Measurements from ENCODE around the gene KMT2C.
"Not testable (repeated sequence)": the region's sequence is repeated elsewhere in the genome, so short reads cannot be mapped to it uniquely, and the experiment has no call there.

KMT2C gene

DNA sequence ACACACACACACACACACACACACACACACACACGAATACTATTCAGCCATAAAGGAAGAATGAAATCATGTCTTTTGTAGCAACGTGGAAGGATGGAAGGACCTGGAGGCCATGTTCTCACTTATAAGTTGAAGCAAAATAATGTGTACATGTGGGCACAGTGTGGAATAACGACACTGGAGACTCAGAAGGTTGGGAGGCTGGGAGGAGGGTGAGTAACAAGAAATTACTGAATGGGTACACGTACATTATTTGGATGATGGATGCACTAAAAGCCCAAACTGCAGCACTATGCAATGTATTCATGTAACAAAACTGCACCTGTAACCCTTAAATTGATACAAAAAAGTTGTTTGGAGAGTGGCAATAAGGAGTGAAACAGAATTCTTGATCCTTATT is 32.1 kb downstream of the KMT2C start:
- in situ Hi-C loops (cut with HindIII; ENCODE audit: low sequenced_read_pairs), result no loop called here

DNA sequence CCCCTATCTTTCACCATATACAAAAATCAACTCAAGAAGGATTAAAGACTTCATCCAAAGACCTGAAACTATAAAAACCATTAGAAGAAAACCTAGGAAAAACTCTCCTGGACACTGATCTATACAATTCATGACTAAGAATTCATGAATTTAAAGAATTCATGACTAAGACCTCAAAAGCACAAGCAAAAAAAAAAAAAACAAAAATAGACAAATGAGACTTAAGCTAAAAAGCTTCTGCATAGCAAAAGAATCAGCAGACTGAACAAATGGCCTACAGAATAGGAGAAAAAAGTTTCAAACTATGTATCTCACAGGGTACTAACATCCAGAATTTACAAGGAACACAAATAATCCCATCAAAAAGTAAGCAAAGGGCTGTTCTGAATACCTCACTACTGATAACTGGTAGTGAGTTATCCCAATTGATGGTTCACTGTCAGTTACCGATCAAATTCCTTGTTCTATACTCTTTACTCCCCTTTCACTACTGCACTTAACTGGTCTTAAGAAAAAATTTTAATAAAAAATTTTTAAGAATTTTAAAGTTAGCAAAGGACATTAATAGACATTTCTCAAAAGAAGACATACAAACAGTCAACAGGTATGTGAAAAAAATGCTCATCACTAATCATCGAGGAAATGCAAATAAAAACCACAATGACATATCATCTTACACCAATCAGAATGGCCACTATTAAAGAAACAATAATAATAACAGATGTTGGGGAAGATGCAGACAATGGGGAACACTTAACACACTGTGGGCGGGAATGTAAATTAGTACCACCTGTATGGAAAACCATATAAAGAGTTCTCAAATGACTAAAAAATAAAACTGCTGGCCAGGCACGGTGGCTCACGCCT is 33.2 kb downstream of the KMT2C start:
- in situ Hi-C loops (cut with HindIII; ENCODE audit: low sequenced_read_pairs), result no loop called here

DNA sequence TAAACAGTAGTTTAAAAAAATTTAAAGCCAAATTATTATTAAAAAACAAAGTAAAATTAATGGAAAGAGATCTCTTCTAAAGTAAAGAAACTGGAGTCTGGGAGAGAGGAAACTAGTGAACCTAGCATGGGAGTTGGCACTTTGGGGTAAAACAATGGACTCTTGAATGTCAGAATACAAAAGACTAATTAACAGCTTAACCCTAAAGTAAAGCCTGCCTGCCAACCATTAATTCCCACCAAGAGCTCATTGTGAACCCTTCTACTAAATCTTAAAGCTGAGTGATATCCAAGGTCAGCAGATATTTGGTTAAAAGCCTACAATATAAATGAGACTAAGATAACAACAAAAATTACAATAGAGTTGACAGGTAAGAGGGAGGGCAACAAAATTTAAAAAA is 36.5 kb downstream of the KMT2C start:
- in situ Hi-C loops (cut with HindIII; ENCODE audit: low sequenced_read_pairs), result no loop called here

DNA sequence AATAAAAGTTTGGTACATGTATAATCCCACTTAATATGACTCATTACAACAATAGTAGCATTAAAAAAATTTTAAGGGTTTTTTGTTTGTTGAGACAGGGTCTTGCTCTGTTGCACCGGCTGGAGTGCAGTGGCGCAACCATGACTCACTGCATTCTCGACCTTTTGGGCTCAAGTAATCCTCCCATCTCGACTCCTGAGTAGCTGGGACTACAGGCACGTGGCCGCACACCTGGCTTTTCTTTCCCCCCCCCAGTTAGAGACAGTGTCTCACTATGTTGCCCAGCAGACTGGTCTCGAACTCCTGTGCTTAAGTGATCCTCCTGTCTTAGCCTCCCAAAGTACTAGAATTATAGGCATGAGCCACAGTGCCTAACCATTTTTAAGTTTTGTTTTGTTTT is 40.7 kb downstream of the KMT2C start:
- in situ Hi-C loops (cut with HindIII; ENCODE audit: low sequenced_read_pairs), result no loop called here

- in situ Hi-C loops (cut with HindIII; ENCODE audit: low sequenced_read_pairs), result not testable (repeated sequence)
Measured at GRCh38 chr7:152394214-152394613, 41.6 kb downstream of the KMT2C start.

GRCh38 chr7:152392254-152392653 is 43.5 kb downstream of the KMT2C start:
- in situ Hi-C loops (cut with HindIII; ENCODE audit: low sequenced_read_pairs), result no loop called here

GRCh38 chr7:152386136-152386764 is 49.6 kb downstream of the KMT2C start:
- in situ Hi-C loops (cut with HindIII; ENCODE audit: low sequenced_read_pairs), result not testable (repeated sequence)

DNA sequence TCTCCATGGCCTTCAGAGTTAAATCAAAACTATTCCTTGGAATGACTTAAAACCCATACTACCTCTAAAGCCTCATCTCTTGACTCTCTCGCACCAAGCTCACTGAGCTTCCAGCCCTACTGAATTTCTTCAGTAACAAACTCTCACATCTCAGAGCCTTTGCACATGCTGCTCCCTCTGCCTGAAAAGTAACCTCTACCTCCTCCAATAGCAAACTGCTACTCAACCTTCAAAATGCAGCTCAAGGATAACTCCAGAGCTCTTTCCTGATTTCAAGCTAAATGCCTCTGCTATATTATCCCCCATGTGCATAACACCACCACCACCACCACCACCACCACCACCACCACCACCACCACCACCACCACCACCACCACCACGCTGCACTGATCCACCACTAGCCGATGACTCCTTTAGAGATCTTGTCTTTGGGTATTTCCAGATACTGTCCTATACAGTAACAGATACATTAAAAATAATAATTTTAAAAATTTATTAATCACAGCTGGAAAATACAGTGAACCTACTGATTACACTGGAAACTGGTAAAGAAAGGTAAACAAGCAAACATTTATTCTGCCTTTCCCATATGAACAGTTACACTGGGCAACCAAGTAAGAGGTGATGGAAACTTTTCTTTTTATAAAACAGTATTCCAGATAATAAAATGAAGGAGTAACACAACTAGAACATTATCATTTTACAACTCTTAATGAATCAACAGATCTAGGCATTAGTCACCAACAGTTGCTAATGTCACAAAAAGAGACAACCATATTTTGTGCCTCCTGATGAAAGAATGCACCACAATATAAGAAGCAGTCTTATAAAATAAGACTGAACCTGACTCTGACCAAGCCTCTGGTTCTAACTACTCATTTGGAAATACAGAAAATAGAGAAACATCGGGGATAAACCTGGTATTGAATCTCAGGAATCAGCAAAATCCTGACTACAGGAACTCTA is 51.3 kb downstream of the KMT2C start:
- in situ Hi-C loops (cut with HindIII; ENCODE audit: low sequenced_read_pairs), result not testable (repeated sequence)

- in situ Hi-C loops (cut with HindIII; ENCODE audit: low sequenced_read_pairs), result no loop called here
Measured at GRCh38 chr7:152383341-152384234, 52.2 kb downstream of the KMT2C start.

GRCh38 chr7:152382244-152382643 is 53.6 kb downstream of the KMT2C start:
- in situ Hi-C loops (cut with HindIII; ENCODE audit: low sequenced_read_pairs), result no loop called here

GRCh38 chr7:152380931-152381578 is 54.7 kb downstream of the KMT2C start:
- in situ Hi-C loops (cut with HindIII; ENCODE audit: low sequenced_read_pairs), result not testable (repeated sequence)

DNA sequence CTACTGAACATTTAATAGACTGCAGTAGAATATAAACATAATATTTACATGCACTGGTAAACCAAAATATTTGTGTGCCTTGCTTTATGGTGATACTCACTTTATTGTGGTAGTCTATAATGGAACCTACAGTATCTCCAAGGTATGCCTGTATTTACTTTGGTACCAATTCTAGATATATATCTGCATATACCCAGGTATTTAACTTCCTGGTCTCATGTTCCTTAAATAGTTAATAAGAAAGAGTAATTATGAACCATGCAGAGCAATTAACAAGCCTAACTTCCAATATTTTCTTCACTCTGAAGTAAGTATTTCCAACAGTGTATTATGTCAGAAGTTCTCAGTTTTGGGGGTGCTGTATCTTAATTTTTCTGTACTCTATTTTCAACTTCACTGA is 57.3 kb downstream of the KMT2C start:
- in situ Hi-C loops (cut with HindIII; ENCODE audit: low sequenced_read_pairs), result not testable (repeated sequence)

GRCh38 chr7:152376716-152377484 is 58.9 kb downstream of the KMT2C start:
- in situ Hi-C loops (cut with HindIII; ENCODE audit: low sequenced_read_pairs), result not testable (repeated sequence)

GRCh38 chr7:152370297-152370696 is 65.5 kb downstream of the KMT2C start:
- in situ Hi-C loops (cut with HindIII; ENCODE audit: low sequenced_read_pairs), result no loop called here

DNA sequence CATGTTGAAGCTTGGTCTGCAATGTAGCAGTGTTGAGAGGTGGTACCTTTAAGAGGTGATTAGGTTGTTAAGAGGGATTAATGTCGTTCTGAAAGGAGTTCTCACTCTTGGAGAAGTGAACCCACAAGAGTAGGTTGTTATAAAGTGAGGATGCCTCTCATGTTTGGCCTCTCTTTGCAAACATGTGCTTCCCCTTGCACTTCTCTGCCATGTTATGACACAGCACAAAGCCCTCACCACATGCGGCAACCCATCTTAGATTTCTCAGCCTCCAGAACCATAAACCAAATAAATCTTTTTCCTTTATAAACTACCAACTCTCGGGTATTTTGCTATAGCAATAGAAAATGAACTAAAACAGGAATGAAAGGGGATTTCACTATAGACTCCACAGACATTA is 66.3 kb downstream of the KMT2C start:
- in situ Hi-C loops (cut with HindIII; ENCODE audit: low sequenced_read_pairs), result no loop called here

GRCh38 chr7:152367170-152367569 is 68.6 kb downstream of the KMT2C start:
- in situ Hi-C loops (cut with HindIII; ENCODE audit: low sequenced_read_pairs), result no loop called here

DNA sequence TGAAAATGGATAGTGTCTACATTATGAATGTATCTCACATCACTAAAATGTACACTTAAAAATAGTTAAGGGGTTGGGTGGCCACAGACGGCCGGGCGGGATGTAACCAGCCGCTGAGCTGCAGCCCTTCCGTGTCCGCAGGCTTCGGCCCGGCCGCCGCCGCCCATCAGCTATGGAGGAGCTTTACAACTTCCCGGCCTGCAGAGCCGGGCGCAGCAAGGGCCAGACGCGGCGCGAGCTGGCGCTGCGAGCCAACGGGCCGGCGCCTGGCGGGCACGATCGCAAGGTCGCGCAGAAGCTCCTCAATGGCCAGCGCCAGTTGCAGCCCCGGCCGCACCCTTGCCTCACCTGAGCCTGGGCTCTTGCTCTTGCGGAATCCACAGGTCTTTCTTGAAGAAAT is 69.1 kb downstream of the KMT2C start:
- in situ Hi-C loops (cut with HindIII; ENCODE audit: low sequenced_read_pairs), result no loop called here

GRCh38 chr7:152365982-152366603 is 69.7 kb downstream of the KMT2C start:
- in situ Hi-C loops (cut with HindIII; ENCODE audit: low sequenced_read_pairs), result no loop called here

- in situ Hi-C loops (cut with HindIII; ENCODE audit: low sequenced_read_pairs), result no loop called here
Measured at GRCh38 chr7:152363798-152364197, 72.0 kb downstream of the KMT2C start.

Data from endothelial cell of hepatic sinusoid (primary cell).